ENCODE data around the gene SPNS3. TPM values are rescaled to one million over a fixed set of nuclear protein-coding genes. Genes with fewer than 3 reads are reported as not detected.

Gene SPNS3
- total and polyA plus RNA-seq, 9 donors, result 0.06 to 0.80 (median 0.20) TPM; not detected in 4

GRCh38 chr17:4505187-4505586 is 71.4 kb downstream of the SPNS3 start:
- no peak for DNase-seq
- no peaks in the 10 kb centered on the region for H3K27me3 ChIP-seq
- WGBS, 3 donors, result 86 to 98% (median 93%) methylated on average over 5 of the region's 5 CpGs

GRCh38 chr17:4506175-4506813 is 72.6 kb downstream of the SPNS3 start:
- intact Hi-C loops (cut with DNase I), result no loop called here
- Histone ChIP-seq H3K27me3 (no peaks in the 10 kb centered on the region), H3K36me3 (no peaks in the 10 kb centered on the region), H3K4me1 (ENCODE audit: insufficient read depth) (no peaks in the 10 kb centered on the region), H3K9me3 (no peaks in the 10 kb centered on the region), H3K4me3 (no peak overlapping the region), H3K27ac (no peak overlapping the region)
- 54 to 63% (median 59%) methylated on average over 13 of the region's 13 CpGs for WGBS, 3 donors
- DNase-seq, result no peak
- TF ChIP-seq CTCF (IDR thresholded peaks at IDR 0.05) (no peak), POLR2A (IDR thresholded peaks at IDR 0.05) (no peak), EP300 (IDR thresholded peaks at IDR 0.05) (no peak)

More at GRCh38 chr17:4505187-4505586, 71.4 kb downstream of the SPNS3 start:
- Histone ChIP-seq H3K4me3 (no peak overlapping the region), H3K4me1 (ENCODE audit: insufficient read depth) (no peaks in the 10 kb centered on the region), H3K9me3 (no peaks in the 10 kb centered on the region), H3K27ac (no peak overlapping the region), H3K36me3 (no peaks in the 10 kb centered on the region)
- TF ChIP-seq EP300 (IDR thresholded peaks at IDR 0.05) (no peak), CTCF (IDR thresholded peaks at IDR 0.05) (no peak), POLR2A (IDR thresholded peaks at IDR 0.05) (no peak)
- intact Hi-C loops (cut with DNase I), result no loop called here

- 85 to 91% (median 87%) methylated on average over 5 to 8 of the region's 8 CpGs for WGBS, 3 donors
- intact Hi-C loops (cut with DNase I), result no loop called here
- no peak overlapping the region for H3K27ac ChIP-seq
These were observed 73.2 kb downstream of the SPNS3 start for GRCh38 chr17:4506892-4507291.

GRCh38 chr17:4507361-4508111 is 73.8 kb downstream of the SPNS3 start:
- no peak for DNase-seq
- WGBS, 3 donors, result 82 to 89% (median 85%) methylated on average over 8 of the region's 8 CpGs
- no peak overlapping the region for H3K27ac ChIP-seq
- H3K4me3 ChIP-seq, result no peak overlapping the region
- H3K27me3 ChIP-seq, result no peaks in the 10 kb centered on the region
- no peaks in the 10 kb centered on the region for H3K4me1 ChIP-seq (ENCODE audit: insufficient read depth)
- no peaks in the 10 kb centered on the region for H3K36me3 ChIP-seq
- H3K9me3 ChIP-seq, result no peaks in the 10 kb centered on the region
- intact Hi-C loops (cut with DNase I), result no loop called here
- TF ChIP-seq EP300 (IDR thresholded peaks at IDR 0.05), result no peak
- no peak for TF ChIP-seq POLR2A (IDR thresholded peaks at IDR 0.05)
- TF ChIP-seq CTCF (IDR thresholded peaks at IDR 0.05), result no peak

More at GRCh38 chr17:4506892-4507291, 73.2 kb downstream of the SPNS3 start:
- Histone ChIP-seq H3K9me3 (no peaks in the 10 kb centered on the region), H3K36me3 (no peaks in the 10 kb centered on the region), H3K4me3 (no peak overlapping the region), H3K27me3 (no peaks in the 10 kb centered on the region), H3K4me1 (ENCODE audit: insufficient read depth) (no peaks in the 10 kb centered on the region)
- TF ChIP-seq CTCF (IDR thresholded peaks at IDR 0.05) (no peak), POLR2A (IDR thresholded peaks at IDR 0.05) (no peak), EP300 (IDR thresholded peaks at IDR 0.05) (no peak)
- DNase-seq, result no peak
